PC-3 (cell line): ENCODE data around the gene STX8. TPM values are rescaled to one million over a fixed set of nuclear protein-coding genes. Genes with fewer than 3 reads are reported as not detected.
"Not testable (repeated sequence)": the region's sequence is repeated elsewhere in the genome, so short reads cannot be mapped to it uniquely, and the experiment has no call there.

Experiments used
- ATAC-seq: fragments of 200-7000 bp; cut with Tn5 transposase; 2 replicates; pipeline ENCODE4 v1.9.1; 2020; ENCODE audit warnings: mild to moderate bottlenecking, moderate library complexity
- BruUV-seq: library from RNA; stranded (reverse); fragments of 400-500 nt; replicated peaks from 2 replicates; lab custom pipeline; 2021; lab: Mats Ljungman, UMichigan
- CTCF ChIA-PET: fragments of 300-600 bp; sonication (Branson Sonifier 250); formaldehyde crosslinking; loops from one replicate; lab custom pipeline; 2022; ENCODE audit warnings: antibody characterized with exemption; lab: Charles Lee
- POLR2A ChIA-PET: fragments of 300-600 bp; sonication (Branson Sonifier 250); formaldehyde crosslinking; loops from one replicate; lab custom pipeline; 2022; ENCODE audit warnings: antibody characterized with exemption; ENCODE audit not compliant: unreplicated experiment; lab: Charles Lee
- DNase-seq: peaks from one replicate; pipeline ENCODE4 v3.0.0-alpha.2; 2015
- H2AFZ ChIP-seq: fragments of 300-600 bp; sonication (generic); 2 replicates; pipeline ENCODE4 v1.6.0; 2016; ENCODE audit warnings: antibody characterized with exemption, low read length
- H3F3A ChIP-seq: fragments of 300-600 bp; sonication (generic); one replicate; pipeline ENCODE4 v1.6.0; 2017; ENCODE audit warnings: antibody characterized with exemption, low read length, control low read depth, mild to moderate bottlenecking; ENCODE audit not compliant: unreplicated experiment
- H3K27ac ChIP-seq: fragments of 300-600 bp; sonication (generic); 2 replicates; pipeline ENCODE4 v1.5.1; 2016; ENCODE audit warnings: mild to moderate bottlenecking, low read length
- H3K27me3 ChIP-seq: fragments of 300-600 bp; sonication (generic); 2 replicates; pipeline ENCODE4 v1.6.1; 2016; ENCODE audit warnings: low read length, mixed read lengths
- H3K36me3 ChIP-seq: fragments of 300-600 bp; sonication (generic); 2 replicates; pipeline ENCODE4 v1.6.1; 2016; ENCODE audit warnings: low read depth, mixed run types, low read length, mixed read lengths
- H3K4me1 ChIP-seq: fragments of 300-600 bp; sonication (generic); 2 replicates; pipeline ENCODE4 v1.5.1; 2016; ENCODE audit warnings: low read length; ENCODE audit not compliant: insufficient read depth
- H3K4me2 ChIP-seq: fragments of 300-600 bp; sonication (generic); 2 replicates; pipeline ENCODE4 v1.6.0; 2016; ENCODE audit warnings: low read length
- H3K4me3 ChIP-seq: fragments of 300-600 bp; sonication (generic); 2 replicates; pipeline ENCODE4 v1.5.1; 2016; ENCODE audit warnings: mild to moderate bottlenecking, low read length, mixed read lengths
- H3K79me2 ChIP-seq: fragments of 300-600 bp; sonication (generic); 2 replicates; pipeline ENCODE4 v1.6.1; 2017; ENCODE audit warnings: low read length, mixed read lengths
- H3K9ac ChIP-seq: fragments of 300-600 bp; sonication (generic); 2 replicates; pipeline ENCODE4 v1.6.0; 2016; ENCODE audit warnings: mild to moderate bottlenecking, low read length
- H3K9me2 ChIP-seq: fragments of 300-600 bp; sonication (generic); replicated peaks from 2 replicates; pipeline ENCODE4 v1.6.1; 2016; ENCODE audit warnings: mixed run types, low read length, mixed read lengths
- H3K9me3 ChIP-seq: fragments of 300-600 bp; sonication (generic); 2 replicates; pipeline ENCODE4 v1.6.1; 2016; ENCODE audit warnings: low read length, mixed read lengths
- H4K20me1 ChIP-seq: fragments of 300-600 bp; sonication (generic); 2 replicates; pipeline ENCODE4 v1.6.1; 2016; ENCODE audit warnings: low read length, mixed read lengths
- EZH2 ChIP-seq: fragments of 300-600 bp; sonication (generic); IDR thresholded peaks from one replicate; pipeline ENCODE4 v1.6.1; 2017; ENCODE audit warnings: antibody characterized with exemption, mild to moderate bottlenecking, low read length; ENCODE audit not compliant: unreplicated experiment
- EZH2phosphoT487 ChIP-seq: fragments of 300-600 bp; sonication (generic); IDR thresholded peaks from 2 replicates; pipeline ENCODE4 v1.6.1; 2018; ENCODE audit warnings: mild to moderate bottlenecking, antibody characterized with exemption, low read length, borderline replicate concordance
- intact Hi-C: fragments of 100-400 bp; cut with micrococcal nuclease; formaldehyde crosslinking; loops from 2 replicates; pipeline ENCODE4 v1.9.0; 2023
- total RNA-seq: library from RNA; depleted of rRNA; stranded (reverse); fragments of >200 nt; gene quantifications from 2 replicates; pipeline ENCODE4 v1.2.3, GENCODE V29; 2014
- TF ChIP-seq, protein P1 (sequence below): fragments of 300-600 bp; sonication (generic); conservative IDR thresholded peaks from 2 replicates; pipeline ENCODE4 v1.5.1; 2017; ENCODE audit warnings: antibody characterized with exemption, low read depth, mild to moderate bottlenecking, low read length

Gene STX8
- total RNA-seq, 1 experiment from 2014 or later: 57.4 TPM

- POLR2A ChIA-PET: no interaction called here
- intact Hi-C loops: no loop called here
- Histone ChIP-seq H3K9ac (no peak overlapping the region), H4K20me1 (no peaks in the 10 kb centered on the region), H3K4me2 (no peak overlapping the region), H3K27me3 (no peaks in the 10 kb centered on the region), H3K9me2 (no peaks in the 10 kb centered on the region), H3F3A (no peaks in the 10 kb centered on the region), H3K4me1 (no peaks in the 10 kb centered on the region), H3K36me3 (no peaks in the 10 kb centered on the region), H2AFZ (no peak overlapping the region), H3K4me3 (no peak overlapping the region), H3K9me3 (no peaks in the 10 kb centered on the region), H3K79me2 (no peaks in the 10 kb centered on the region), H3K27ac (no peak overlapping the region)
- DNase-seq (no peak), ATAC-seq (no peak)
- no TSS peak for BruUV-seq
- CTCF ChIA-PET: no interaction called here
- TF ChIP-seq, protein P1, sequence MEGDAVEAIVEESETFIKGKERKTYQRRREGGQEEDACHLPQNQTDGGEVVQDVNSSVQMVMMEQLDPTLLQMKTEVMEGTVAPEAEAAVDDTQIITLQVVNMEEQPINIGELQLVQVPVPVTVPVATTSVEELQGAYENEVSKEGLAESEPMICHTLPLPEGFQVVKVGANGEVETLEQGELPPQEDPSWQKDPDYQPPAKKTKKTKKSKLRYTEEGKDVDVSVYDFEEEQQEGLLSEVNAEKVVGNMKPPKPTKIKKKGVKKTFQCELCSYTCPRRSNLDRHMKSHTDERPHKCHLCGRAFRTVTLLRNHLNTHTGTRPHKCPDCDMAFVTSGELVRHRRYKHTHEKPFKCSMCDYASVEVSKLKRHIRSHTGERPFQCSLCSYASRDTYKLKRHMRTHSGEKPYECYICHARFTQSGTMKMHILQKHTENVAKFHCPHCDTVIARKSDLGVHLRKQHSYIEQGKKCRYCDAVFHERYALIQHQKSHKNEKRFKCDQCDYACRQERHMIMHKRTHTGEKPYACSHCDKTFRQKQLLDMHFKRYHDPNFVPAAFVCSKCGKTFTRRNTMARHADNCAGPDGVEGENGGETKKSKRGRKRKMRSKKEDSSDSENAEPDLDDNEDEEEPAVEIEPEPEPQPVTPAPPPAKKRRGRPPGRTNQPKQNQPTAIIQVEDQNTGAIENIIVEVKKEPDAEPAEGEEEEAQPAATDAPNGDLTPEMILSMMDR: no peak
- TF ChIP-seq EZH2phosphoT487 (no peak), EZH2 (no peak)
Observed at GRCh38 chr17:9456330-9456729, 119.3 kb downstream of the STX8 start.

DNA sequence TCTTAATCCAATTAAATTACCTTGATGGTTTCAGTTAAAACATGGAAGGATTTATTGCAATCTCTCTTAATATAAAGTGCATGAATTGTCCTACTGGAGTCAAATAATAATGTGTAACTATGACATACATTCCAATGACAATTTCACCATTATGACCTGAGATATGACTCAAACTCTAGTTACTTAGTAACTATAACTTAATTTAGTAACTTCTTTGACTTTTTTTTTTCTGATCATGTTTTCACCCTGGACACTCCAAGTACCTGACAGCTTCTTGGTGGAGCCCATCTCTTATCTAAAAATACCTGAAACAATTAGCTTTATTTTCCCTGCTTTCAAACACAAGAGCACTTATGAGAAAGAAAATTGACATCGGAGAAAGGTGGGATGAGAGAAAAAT lies 123.7 kb downstream of the STX8 start:
- H3F3A ChIP-seq: no peaks in the 10 kb centered on the region
- CTCF ChIA-PET: no interaction called here
- H3K4me2 ChIP-seq: no peak overlapping the region
- ATAC-seq: no peak
- POLR2A ChIA-PET: no interaction called here
- H2AFZ ChIP-seq: no peak overlapping the region
- no peaks in the 10 kb centered on the region for H3K9me2 ChIP-seq
- DNase-seq: peak; percentile 24
- intact Hi-C loops: no loop called here
- H4K20me1 ChIP-seq: no peaks in the 10 kb centered on the region
- no peak overlapping the region for H3K27ac ChIP-seq
- TF ChIP-seq, protein P1: no peak
- TF ChIP-seq EZH2phosphoT487 (no peak), EZH2 (no peak)
- no peak overlapping the region for H3K9ac ChIP-seq
- H3K9me3 ChIP-seq: no peaks in the 10 kb centered on the region
- BruUV-seq: no TSS peak
- H3K36me3 ChIP-seq: no peaks in the 10 kb centered on the region
- no peaks in the 10 kb centered on the region for H3K79me2 ChIP-seq
- H3K27me3 ChIP-seq: no peaks in the 10 kb centered on the region
- H3K4me3 ChIP-seq: no peak overlapping the region
- H3K4me1 ChIP-seq: no peaks in the 10 kb centered on the region

- H3K27me3 ChIP-seq, H3K4me3 ChIP-seq, H3K9me2 ChIP-seq, H3F3A ChIP-seq, H3K9ac ChIP-seq, ATAC-seq, H3K4me2 ChIP-seq, H4K20me1 ChIP-seq, H2AFZ ChIP-seq, CTCF ChIA-PET, H3K36me3 ChIP-seq, H3K79me2 ChIP-seq, POLR2A ChIA-PET, H3K9me3 ChIP-seq, BruUV-seq, H3K27ac ChIP-seq, DNase-seq, intact Hi-C loops, H3K4me1 ChIP-seq: not testable (repeated sequence)
Observed at GRCh38 chr17:9447298-9447697, 128.3 kb downstream of the STX8 start.
